Stimulated activated CD4-positive, alpha-beta T cell treated with anti-CD3 and anti-CD28 coated beads, Interleukin-12 subunit alpha, Interleukin-12 subunit beta, amount 100 ng/mL, for 24 hours (primary cell): ENCODE results near the gene FAF1.

ENCODE experiments used
- DNase-seq, 2 experiments: peaks; one replicate each; pipeline ENCODE4 v3.0.0-alpha.2; 2020; ENCODE audit warnings: low read depth in 2 of 2

Gene FAF1

DNA sequence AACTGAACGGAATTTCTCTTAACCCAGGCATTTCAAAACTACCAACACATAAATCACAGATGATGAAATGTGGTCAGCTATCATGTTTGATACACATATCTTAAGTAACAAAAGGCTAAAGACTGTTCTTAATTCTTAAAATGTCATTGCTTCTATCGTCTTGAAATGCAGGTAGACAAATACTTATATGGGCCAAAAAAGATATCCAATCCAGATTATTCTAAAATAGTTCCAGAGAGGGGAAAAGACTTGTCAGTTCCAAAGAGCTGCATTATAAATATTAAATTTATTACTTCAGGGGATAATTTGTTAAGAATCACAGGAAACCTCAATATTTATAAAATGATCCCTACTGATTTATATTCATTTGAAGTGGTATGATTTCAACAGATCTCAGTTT, 259.4 kb downstream of the FAF1 start:
- DNase-seq: no peak

DNA sequence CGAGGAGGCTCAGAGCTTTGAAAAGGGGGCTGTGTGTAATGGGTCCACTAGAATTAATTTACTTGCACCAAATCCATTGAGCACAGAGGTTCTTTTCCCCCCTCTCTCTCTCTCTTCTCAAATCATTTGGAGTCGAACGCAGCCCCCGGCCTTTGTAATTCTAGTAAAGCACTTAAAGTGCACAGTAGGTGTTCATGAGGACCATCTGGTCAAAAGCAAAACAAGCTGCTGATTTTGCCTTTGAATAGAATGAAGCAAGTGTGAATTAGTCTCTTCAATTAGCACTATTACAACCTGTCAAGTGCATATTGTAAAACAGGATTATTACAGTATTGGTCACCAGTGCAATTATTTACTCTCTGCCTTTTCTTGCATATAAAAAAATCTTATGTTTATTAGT, 259.9 kb downstream of the FAF1 start:
- DNase-seq: no peak

DNA sequence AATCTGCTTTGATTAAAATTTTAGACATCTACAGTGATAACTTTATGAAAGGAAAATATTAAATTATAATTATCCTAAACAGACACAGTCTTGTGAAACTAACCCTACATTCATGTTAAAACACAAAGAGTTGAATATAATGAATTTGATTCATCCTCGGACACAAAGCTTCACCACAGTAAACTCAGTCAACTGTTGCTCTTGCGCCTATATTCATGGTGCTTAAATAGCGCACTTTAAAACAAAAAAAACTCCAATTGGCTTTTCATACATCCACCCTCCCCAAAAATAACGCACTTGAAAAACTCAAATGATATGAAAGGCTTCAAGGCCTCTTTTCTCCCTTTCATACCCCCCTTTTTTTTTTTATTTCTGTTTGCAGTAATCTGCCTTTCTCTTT, 260.3 kb downstream of the FAF1 start:
- DNase-seq: no peak

DNA sequence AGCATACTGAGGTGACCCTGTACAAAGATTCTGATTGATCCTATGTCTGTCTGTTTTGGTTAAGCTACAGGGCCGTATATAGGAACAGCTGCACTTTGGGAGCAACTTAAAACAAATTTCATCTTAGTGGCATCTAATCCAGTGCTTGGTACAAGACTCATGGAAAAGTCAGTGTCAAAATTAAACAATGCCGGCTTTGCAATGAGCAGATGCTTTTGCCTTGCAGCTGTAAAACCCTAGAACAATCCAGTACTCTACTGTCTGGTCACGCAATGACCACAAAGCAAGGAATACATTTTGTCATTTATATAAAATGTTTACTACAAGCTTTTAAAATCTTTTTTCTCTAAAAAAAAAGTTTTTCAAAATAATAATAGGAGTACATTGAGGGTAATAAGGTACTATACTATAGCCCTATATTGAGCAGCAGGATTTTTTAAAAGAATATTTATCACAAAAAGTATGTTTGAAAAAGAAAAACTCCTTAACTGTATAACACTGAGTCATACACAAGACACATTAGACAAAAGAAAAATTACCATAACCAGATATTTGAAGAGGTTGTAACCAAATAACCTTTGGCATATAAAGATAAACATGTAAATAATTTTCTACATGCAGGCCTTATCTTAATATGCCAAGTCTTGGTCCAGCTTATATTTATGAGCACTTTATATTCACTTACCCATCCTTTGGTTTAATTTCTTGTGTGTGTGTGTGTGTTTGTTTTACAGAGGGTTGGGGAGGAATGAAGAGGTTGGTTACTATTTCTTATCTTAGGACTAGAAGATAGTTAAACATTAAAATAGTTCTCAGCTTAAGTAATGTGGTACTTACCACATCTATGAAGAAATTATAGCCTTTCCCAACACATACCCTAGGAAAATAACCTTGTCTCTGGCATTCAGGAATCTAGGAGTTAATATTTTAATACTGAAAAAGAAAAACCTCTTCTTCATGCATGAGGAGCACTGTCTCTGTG, 262.3 kb downstream of the FAF1 start:
- DNase-seq: no peak

DNA sequence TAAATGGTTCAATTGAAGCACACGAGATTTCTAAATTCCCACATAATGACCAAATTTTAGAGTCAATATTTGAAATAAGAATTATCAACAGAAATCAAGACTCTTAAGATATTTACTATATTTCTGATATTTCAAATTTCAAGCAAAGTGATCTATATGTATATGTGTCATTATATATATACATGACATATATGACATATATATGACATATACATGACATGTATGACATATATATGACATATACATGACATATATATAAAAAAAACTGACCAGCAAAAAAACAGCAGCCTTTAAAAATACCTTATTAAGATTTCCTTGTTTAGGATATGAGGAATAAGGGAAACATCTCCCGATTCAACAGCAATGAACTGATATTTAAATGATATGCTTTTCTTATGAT, 266.2 kb downstream of the FAF1 start:
- DNase-seq: no peak

DNA sequence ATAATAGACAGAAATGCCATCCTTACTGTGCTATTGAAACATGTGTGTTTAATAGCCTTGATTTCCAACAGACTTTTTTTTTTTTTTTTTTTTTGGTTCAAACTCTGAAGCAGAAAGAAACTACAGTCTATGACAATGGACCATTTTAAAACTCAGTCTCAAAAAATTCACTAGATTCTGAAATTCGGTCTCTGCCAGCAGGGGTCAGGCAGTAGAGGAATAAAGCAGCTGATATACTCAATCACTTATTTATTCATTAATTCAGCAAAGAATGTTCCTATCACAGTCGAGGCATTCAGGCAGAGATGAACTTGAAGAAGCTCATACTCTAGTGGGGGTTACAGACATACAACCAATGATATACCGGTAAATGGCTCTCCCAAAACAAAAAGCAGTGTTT, 275.9 kb downstream of the FAF1 start:
- no peak for DNase-seq

DNA sequence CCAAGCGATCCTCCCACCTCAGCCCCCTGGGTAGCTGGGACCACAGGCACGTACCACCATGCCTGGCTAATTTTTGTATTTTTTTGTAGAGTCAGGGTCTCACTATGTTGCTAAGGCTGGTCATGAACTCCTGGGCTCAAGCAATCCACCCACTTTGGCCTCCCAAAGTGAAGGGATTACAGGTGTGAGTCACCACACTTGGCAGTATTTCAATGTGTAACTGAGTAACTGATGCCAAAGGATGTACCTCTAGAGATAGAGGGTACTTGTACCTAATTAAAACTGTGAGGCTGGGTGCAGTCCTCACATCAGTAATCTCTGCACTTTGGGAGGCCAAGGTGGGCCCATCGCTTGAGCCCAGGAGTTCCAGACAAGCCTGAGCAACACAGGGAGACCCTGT, 278.1 kb downstream of the FAF1 start:
- no peak for DNase-seq

DNA sequence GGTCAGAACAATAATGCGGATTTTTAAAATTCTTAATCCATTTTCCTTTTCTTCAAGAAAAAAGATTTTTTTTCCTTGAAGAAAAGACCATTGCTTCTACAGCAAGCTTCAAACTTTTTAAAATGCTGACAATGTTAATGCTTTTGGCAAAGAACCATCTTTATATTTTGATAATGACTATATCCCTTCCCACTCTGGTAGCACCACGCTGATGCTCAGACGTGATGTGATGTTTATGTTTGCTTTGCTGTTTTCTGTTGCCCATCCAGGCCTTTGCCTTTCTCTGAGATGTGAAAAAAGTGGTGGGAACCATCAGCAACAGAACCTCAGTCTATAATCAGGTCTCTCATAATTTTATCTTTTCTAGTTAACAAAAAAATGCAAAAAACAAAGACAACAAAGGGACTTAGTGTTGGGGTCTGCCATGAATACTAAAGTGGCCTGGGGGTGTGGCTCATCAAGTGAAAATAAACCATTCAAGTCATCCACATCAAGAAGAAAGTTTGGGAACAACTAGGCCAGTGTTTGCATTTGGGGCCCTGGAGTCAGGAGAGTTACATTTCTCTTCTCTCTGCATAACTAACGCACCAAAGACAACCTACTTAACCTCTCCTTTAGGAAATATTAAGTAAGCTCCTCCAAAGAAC, 292.2 kb downstream of the FAF1 start:
- no peak for DNase-seq

DNA sequence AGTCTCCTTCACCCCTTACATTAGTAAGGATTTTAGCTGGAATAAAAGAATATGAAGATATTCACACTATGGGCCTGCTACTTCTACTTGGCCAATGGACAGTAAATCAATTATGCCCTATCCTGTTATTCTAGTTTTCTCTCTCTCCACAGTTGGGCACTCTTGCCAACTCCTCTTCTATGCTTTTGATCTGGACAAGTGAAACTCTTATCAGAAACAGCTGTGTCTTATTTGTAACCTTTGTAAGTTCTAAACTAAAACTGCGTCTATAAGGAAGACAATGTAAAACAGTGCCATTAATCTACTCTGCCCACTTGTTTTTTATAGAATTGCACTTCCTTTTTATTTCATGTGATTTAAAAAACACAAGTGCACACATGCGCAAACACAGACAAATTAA, 292.8 kb downstream of the FAF1 start:
- DNase-seq: no peak

DNA sequence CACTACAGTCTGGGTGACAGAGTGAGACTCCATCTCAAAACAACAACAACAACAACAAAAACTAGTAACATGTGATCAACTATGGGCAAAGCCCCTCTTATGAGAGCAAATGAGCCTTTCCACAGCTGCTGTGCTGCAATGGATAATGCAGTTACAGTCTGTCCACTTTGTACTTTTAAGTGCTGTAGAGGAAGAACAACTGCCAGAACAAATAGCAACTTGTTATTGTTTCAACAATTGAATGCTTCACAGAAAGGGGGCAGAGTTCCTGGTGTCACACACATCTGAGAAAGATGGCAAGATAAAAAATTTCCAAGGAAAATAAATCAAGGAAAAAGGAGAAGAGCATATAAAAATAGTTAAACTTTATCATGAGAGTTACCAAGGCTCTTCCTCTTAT, 293.2 kb downstream of the FAF1 start:
- DNase-seq: no peak

DNA sequence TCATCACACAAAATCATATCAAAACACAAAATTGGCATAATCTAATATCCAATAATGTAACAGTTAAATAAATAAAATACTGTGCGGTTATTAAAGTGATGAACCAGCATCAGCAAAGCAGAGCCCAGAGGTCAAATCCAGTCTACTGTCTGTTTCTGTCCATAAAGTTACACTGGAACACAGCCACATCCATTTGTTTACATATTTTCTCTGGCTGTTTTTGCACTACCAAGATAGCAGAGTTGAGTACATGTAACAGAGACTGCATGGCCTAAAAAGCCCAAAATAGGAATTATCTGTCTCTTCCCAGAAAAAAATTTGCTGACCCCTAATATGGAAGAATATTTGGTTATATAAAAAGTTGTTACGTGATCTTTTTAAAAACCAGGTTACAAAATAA, 294.7 kb downstream of the FAF1 start:
- DNase-seq: no peak

DNA sequence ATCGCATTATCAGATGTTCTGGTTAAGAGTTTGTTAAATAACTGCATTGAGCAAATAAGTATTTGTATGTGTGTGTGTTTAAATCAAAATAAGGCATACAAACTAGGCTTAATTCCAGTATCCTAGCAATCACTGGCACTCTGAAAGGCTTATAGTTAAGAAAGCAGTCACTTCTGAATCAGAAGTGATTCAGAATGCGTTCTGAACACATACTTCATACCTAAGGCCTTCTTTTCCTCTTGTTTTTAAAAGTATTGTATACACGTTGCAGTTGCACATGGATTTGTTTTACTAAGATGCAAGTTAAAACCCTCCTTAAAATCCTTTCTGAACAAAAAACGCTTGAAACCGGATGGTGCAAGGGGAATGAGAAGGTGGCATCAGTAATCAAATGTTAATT, 298.4 kb downstream of the FAF1 start:
- no peak for DNase-seq

DNA sequence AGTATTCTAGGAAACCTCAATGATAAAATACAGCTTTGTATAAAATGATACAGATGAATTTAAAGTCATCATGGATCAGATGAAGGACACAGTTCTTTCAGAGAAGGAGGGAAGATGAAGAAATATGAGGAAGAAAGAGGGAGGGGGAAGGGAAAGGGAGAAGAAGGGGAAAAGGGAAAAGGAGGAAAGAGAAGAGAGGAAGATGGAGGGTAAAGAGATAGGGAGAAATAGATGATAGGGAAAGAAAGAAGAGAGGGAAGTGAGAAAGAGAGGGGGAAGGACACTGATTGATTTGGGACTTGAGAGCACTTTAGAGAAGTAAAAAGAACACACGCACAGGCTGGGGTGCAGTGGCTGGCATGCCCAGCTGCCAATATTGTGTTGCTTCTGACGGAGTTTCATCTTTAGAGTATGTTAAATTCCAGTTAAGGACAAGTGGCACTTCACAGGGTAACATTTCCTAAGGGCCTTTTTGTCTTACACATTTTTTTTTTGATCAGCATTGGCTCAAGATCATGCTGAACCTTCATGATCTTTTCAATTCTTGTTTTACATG, 300.9 kb downstream of the FAF1 start:
- no peak for DNase-seq

DNA sequence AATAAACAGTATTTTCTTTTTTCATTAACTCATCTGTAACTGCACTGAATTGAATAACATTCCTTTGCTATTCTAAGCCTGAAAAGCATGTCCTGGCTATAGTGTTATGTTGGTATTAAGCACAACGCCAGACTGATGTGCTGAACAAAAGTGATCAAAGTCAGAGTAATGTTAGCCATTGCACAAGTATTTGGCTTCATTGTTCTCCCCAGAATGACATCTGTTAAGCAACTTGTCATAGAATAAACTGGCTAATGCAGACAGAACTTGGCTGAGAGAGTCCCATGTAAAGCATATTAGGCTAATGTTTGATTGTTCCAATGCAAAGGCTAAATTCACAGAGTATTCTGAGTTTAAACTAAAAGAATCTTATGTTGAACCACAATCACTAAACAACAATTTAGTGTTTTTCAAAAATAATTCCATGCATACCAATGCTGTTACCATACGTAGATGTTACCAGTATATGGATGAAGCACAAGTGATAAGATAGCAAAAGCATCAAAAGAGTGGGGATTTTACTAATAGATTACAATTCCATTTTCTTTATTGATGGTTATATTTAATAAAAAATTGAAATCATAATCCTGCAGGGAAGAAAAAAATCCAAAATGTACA, 301.5 kb downstream of the FAF1 start:
- DNase-seq: no peak

DNA sequence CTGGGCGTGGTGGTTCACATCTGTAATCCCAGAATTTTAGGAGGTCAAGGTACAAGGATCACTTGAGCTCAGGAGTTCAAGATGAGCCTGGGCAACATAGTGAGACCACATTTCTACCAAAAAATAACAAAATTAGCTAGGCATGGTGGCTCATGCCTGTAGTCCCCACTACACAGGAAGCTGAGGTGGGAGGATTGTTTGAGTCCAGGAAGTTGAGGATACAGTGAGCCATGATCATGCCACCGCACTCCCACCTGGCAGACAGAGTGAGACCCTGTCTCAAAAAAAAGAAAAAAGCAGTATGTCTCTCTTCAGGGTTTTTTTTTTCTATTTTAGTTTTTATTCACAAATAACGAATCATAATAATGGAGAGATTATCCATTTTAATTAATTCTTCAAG, 303.1 kb downstream of the FAF1 start:
- no peak for DNase-seq

DNA sequence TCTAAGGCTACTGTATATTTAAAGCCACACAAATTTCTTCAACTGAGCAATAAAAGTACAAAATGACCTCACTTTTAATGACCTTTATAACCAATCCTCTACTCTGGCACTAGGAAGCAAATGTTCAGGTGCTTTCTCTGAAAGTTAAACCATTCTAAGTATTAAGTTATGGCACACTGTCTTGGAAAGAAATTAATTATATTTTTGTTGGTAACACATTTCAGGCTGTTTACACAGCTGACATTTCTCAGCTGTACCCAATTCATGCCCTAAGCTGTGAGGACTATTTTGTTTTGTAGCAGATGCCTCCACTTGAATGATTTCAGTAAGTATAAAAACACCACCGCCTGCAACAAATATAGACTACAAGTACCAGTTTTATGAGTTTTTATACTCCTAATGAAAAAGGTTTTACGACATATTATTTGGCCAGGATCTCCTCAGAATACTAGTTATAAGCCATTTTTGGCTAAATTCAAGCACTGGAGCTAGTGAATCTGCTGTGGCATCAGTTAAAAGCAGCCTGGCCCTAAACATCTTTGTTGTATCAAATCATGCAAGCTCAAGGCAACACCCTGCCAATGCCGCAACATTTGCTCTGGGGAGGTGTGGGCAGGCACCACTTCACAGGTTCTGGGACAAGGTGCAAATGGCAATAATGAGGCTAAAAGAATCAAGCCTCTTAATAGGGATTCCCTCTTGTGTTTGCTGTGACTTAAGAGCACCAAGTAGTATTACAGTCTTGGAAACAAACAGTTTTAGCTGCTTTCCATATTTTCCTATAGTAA, 308.4 kb downstream of the FAF1 start:
- no peak for DNase-seq

DNA sequence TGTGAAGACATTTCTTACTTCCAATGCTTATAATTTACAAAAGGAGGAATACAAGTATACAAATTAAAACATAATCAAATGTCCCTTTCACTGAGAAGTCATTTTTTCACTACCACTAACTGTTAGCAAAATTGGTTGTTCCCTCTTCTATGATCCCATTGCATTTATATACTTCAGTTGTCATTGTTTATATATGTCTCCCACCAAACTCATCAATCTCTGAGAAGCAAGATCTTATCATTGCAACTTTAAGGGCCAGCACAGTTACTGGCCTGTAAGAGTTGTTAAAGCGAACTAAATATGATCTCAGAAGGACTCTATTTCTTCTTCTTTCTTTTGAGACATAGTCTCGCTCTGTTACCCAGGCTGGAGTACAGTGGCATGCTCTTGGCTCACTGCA, 313.5 kb downstream of the FAF1 start:
- DNase-seq: no peak

DNA sequence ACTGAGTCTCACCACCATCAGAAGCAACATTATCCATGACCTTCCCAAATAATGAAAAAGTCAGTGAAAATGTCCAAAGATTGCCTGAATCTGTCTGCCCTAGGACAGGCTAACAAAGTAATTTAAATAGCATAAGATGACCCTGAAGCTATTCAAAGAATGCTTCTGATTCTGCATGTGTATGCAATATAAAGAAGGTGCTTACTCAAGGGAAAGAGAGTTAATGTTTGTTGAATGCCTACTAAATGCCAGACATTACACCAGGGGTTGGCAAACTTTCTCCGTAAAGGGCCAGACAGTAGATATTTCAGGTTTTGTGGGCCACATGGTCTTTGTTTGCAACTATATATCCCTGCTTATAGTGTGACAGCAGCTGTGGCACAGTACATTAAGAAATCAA, 314.9 kb downstream of the FAF1 start:
- no peak for DNase-seq

DNA sequence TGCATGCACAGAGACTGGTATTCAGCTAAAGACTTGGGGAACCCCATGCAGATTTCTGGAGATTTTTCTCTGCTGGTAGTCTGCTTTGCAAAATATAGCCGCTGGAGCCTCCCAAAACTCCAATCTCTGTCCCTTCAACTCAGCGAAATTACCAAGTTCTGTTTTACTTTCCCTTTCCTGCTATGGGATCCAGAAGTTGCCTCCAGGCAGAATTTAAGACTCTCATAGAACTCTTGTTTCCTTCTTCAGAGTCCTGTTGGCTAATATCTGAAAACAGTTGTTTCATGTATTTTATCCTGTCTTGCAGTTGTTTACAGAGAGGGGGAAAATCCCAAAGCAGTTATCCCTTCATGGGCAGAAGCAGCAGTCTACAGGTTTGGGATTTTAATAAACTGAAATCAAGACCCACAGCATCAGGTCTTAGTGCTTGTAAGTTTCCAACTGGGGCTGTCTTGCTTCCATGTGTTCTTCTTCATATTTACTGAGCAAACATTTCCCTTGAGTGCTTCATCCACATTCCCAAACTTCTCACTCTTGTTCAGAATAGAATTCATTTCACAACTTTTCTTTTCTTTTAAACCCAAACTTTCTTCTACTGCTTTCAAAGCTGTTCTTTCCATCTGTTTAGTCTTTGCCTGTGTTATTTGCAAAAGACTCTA, 315.5 kb downstream of the FAF1 start:
- DNase-seq: no peak

DNA sequence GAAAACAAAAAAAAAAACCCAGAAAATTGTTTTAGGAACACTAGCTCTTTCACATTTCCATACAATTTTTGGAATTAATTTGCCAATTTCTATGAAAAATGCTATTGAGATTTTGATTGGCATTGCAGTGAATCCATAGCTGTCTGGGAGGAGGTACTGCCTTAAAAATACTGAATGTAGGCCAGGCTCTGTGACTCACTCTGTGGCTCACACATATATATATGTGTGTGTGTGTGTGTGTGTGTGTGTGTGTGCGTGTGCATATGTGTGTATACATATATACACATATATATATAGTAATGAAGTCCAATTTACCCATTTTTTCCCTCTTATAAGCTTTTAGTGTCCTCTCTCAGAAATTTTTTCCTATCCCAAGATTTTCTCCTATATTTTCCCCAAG, 322.6 kb downstream of the FAF1 start:
- no peak for DNase-seq

DNA sequence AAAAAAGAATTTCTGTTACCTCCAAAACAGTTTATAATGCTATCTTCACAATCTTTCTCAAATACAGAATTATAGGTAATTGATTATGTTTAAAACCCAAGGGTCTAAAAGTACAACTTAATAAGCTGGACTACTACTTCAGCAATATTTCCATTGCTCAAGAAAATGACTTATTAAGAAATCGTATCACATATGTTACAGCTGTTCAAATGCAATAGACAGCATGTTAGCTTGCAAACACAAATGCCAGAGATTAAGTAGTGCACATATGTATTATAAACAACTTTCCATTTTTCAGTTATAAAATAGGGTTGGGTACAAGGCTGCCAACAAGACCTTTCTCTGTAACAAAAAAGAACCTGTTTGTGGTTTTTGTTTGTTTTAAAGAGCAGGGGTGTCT, 325.8 kb downstream of the FAF1 start:
- no peak for DNase-seq
